Activated CD4-positive, alpha-beta T cell treated with anti-CD3 and anti-CD28 coated beads for 36 hours (primary cell): Measurements from ENCODE around the gene CTRL. TPM values are rescaled to one million over a fixed set of nuclear protein-coding genes. Genes with fewer than 3 reads are reported as not detected.

ENCODE experiments used
- ATAC-seq: fragments of 200-7000 bp; cut with Tn5 transposase; one replicate; pipeline ENCODE4 v1.10.0; 2021; ENCODE audit warnings: mild to moderate bottlenecking, moderate library complexity
- CTCF ChIA-PET: fragments of 350-600 bp; sonication (Branson Sonifier 250); formaldehyde crosslinking; loops from one replicate; lab custom pipeline; 2021; ENCODE audit warnings: antibody characterized with exemption; lab: Charles Lee
- POLR2A ChIA-PET: fragments of 350-600 bp; sonication (Branson Sonifier 250); formaldehyde crosslinking; loops from one replicate; lab custom pipeline; 2021; ENCODE audit warnings: antibody characterized with exemption, inconsistent platforms; lab: Charles Lee
- DNase-seq: peaks from one replicate; pipeline ENCODE4 v3.0.0-alpha.2; 2020
- H3K27ac Mint-ChIP-seq: one replicate; pipeline ENCODE4 v1.8.0; 2021; ENCODE audit warnings: mixed read lengths
- H3K27me3 Mint-ChIP-seq: one replicate; pipeline ENCODE4 v1.8.0; 2021; ENCODE audit warnings: mixed read lengths
- H3K36me3 Mint-ChIP-seq: one replicate; pipeline ENCODE4 v1.8.0; 2021; ENCODE audit warnings: low read depth, mixed read lengths
- H3K4me1 Mint-ChIP-seq: one replicate; pipeline ENCODE4 v1.8.0; 2021; ENCODE audit warnings: mixed read lengths
- H3K4me3 Mint-ChIP-seq: one replicate; pipeline ENCODE4 v1.8.0; 2021; ENCODE audit warnings: mild to moderate bottlenecking, moderate library complexity, mixed read lengths
- H3K9me3 Mint-ChIP-seq: one replicate; pipeline ENCODE4 v1.8.0; 2021; ENCODE audit warnings: low read depth, mixed read lengths
- intact Hi-C, 2 experiments: fragments of 100-400 bp; cut with DNase I in 1 of 2; cut with micrococcal nuclease in 1 of 2; formaldehyde crosslinking; loops; one replicate each; pipeline versions ENCODE4 v1.14.2 to v1.15.1; 2022 to 2024; cut with DNase I, micrococcal nuclease
- total RNA-seq, 2 experiments: library from RNA; stranded (reverse); gene quantifications; one replicate each; pipeline ENCODE4 v1.2.3, GENCODE V29; 2021

The CTRL gene
- total RNA-seq, 2 experiments from 2014 or later: 2.5 to 3.5 TPM

DNA sequence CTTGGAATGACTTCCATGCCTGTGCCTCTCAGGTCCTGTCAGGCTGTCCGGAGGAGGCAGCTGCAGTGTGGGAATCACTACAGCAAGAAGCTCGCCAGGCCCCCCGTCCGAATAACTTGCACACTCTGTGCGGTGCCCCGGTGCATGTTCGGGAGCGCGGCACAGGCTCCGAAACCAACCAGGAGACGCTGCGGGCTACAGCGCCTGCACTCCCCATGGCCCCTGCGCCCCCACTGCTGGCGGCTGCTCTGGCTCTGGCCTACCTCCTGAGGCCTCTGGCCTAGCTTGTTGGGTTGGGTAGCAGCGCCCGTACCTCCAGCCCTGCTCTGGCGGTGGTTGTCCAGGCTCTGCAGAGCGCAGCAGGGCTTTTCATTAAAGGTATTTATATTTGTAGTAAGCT lies 45.7 kb downstream of the CTRL start:
- Mint-ChIP-seq H3K9me3 (no peaks in the 10 kb centered on the region), H3K36me3 (peaks cover 15% of the 10 kb centered on the region), H3K27ac (no peak overlapping the region), H3K27me3 (no peaks in the 10 kb centered on the region), H3K4me1 (no peaks in the 10 kb centered on the region), H3K4me3 (no peak overlapping the region)
- intact Hi-C loops: no loop called here
- CTCF ChIA-PET: interaction anchor here (0.6 to 3.6 kb wide), 10 partner anchors 8 to 155 kb away, joined by 3 to 21 read pairs (median 4); partner anchors contain the start of gene CTRL
- DNase-seq (no peak), ATAC-seq (no peak)
- POLR2A ChIA-PET: no interaction called here

GRCh38 chr16:67885545-67885944 lies 46.1 kb downstream of the CTRL start:
- DNase-seq (no peak), ATAC-seq (no peak)
- no peaks in the 10 kb centered on the region for H3K4me1 Mint-ChIP-seq
- H3K4me3 Mint-ChIP-seq: no peak overlapping the region
- no peak overlapping the region for H3K27ac Mint-ChIP-seq
- ChIA-PET CTCF (interaction anchor here (0.8 to 3.6 kb wide), 7 partner anchors 8 to 156 kb away, joined by 3 to 21 read pairs (median 4); partner anchors contain the start of gene CTRL), POLR2A (no interaction called here)
- H3K36me3 Mint-ChIP-seq: peaks cover 15% of the 10 kb centered on the region
- intact Hi-C loops: no loop called here
- H3K9me3 Mint-ChIP-seq: no peaks in the 10 kb centered on the region
- no peaks in the 10 kb centered on the region for H3K27me3 Mint-ChIP-seq

- POLR2A ChIA-PET: interaction anchor here (1.0 kb wide), 1 partner anchor 32 kb away, joined by 3 read pairs; no protein-coding TSS in a partner anchor
- peaks cover 20% of the 10 kb centered on the region for H3K36me3 Mint-ChIP-seq
Observed at GRCh38 chr16:67884684-67885083, 47.0 kb downstream of the CTRL start, which contains the start of gene NRN1L. NRN1L (plus strand) TSS chr16:67884885; CDS start chr16:67884904, 19 bp downstream.

DNA sequence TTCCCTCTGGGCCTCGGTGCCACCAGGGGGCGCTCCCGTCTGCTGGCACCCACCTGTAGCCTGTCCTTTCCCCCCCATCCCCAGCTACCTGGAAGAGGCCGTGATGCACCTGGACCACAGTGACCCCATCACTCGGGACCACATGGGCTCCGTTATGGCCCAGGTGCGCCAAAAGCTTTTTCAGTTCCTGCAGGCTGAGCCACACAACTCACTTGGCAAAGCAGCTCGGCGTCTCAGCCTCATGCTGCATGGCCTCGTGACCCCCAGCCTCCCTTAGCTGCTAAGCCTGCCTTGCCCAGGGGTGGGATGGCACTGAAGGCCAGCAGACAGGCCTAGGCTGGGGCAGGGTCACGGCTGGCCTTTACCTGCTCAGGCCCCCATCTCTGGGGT lies 47.8 kb downstream of the CTRL start:
- Mint-ChIP-seq H3K27me3 (no peaks in the 10 kb centered on the region), H3K4me3 (no peak overlapping the region), H3K36me3 (peaks cover 25% of the 10 kb centered on the region), H3K4me1 (no peaks in the 10 kb centered on the region), H3K27ac (no peak overlapping the region), H3K9me3 (no peaks in the 10 kb centered on the region)
- DNase-seq (peak; percentile 85), ATAC-seq (peak; percentile 92)
- intact Hi-C loops: loop anchor here (1.0 to 2.0 kb wide), 3 partner anchors 44 to 157 kb away; no protein-coding TSS in a partner anchor
- ChIA-PET POLR2A (interaction anchor here (0.5 to 1.0 kb wide), 3 partner anchors 13 to 217 kb away, joined by 3 read pairs; no protein-coding TSS in a partner anchor), CTCF (interaction anchor here (0.5 to 3.6 kb wide), 35 partner anchors 8 to 502 kb away, joined by 3 to 21 read pairs (median 4); partner anchors contain the start of genes CTRL, DPEP2, EDC4 and NFATC3)

More at GRCh38 chr16:67884684-67885083, 47.0 kb downstream of the CTRL start, which contains the start of gene NRN1L:
- Mint-ChIP-seq H3K4me3 (no peak within 1 kb of the TSS), H3K27me3 (no peaks in the 10 kb centered on the region), H3K9me3 (no peaks in the 10 kb centered on the region), H3K4me1 (no peaks in the 10 kb centered on the region), H3K27ac (no peak within 1 kb of the TSS)
- ATAC-seq (no peak), DNase-seq (no peak)
- intact Hi-C loops: no loop called here
- CTCF ChIA-PET: interaction anchor here (1.0 to 3.6 kb wide), 11 partner anchors 10 to 200 kb away, joined by 3 to 21 read pairs (median 14); partner anchors contain the start of genes CTRL, NFATC3 and PSMB10

GRCh38 chr16:67883146-67883871 lies 48.4 kb downstream of the CTRL start:
- no peak overlapping the region for H3K27ac Mint-ChIP-seq
- no peak for ATAC-seq
- H3K4me1 Mint-ChIP-seq: no peaks in the 10 kb centered on the region
- ChIA-PET POLR2A (interaction anchor here (0.5 to 0.7 kb wide), 2 partner anchors 14 to 216 kb away, joined by 3 read pairs; no protein-coding TSS in a partner anchor), CTCF (interaction anchor here (0.5 to 3.6 kb wide), 35 partner anchors 9 to 501 kb away, joined by 3 to 21 read pairs (median 4); partner anchors contain the start of genes CTRL, DPEP2, EDC4 and NFATC3)
- H3K4me3 Mint-ChIP-seq: no peak overlapping the region
- H3K36me3 Mint-ChIP-seq: peaks cover 29% of the 10 kb centered on the region
- H3K27me3 Mint-ChIP-seq: no peaks in the 10 kb centered on the region
- no peaks in the 10 kb centered on the region for H3K9me3 Mint-ChIP-seq
- intact Hi-C loops: loop anchor here (1.0 to 2.0 kb wide), 3 partner anchors 45 to 157 kb away; no protein-coding TSS in a partner anchor
- no peak for DNase-seq

DNA sequence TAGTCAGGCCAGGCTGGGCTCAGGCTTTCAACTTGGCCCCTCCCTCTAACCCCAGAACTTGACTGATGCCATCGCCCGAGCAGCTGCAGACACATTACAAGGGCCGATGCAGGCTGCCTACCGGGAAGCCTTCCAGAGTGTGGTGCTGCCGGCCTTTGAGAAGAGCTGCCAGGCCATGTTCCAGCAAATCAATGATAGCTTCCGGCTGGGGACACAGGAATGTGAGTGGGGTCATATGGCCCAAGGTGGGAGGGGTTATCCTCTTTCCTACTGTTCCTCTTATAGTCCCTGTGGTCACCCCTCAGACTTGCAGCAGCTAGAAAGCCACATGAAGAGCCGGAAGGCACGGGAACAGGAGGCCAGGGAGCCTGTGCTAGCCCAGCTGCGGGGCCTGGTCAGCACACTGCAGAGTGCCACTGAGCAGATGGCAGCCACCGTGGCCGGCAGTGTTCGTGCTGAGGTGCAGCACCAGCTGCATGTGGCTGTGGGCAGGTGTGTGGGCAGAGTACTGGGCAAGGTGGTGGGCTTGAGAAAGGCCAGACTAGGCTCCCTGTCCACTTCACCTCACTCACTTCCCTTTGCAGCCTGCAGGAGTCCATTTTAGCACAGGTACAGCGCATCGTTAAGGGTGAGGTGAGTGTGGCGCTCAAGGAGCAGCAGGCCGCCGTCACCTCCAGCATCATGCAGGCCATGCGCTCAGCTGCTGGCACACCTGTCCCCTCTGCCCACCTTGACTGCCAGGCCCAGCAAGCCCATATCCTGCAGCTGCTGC lies 49.1 kb downstream of the CTRL start:
- H3K4me3 Mint-ChIP-seq: no peak overlapping the region
- ChIA-PET POLR2A (interaction anchor here (0.9 kb wide), 1 partner anchor 10 kb away, joined by 4 read pairs; the partner anchor contains the start of gene PSKH1), CTCF (interaction anchor here (0.8 to 3.6 kb wide), 18 partner anchors 8 to 500 kb away, joined by 3 to 21 read pairs (median 6); partner anchors contain the start of genes CTRL, EDC4, PSKH1 and PSMB10)
- DNase-seq (no peak), ATAC-seq (no peak)
- no peaks in the 10 kb centered on the region for H3K27me3 Mint-ChIP-seq
- H3K27ac Mint-ChIP-seq: no peak overlapping the region
- no peaks in the 10 kb centered on the region for H3K9me3 Mint-ChIP-seq
- no peaks in the 10 kb centered on the region for H3K4me1 Mint-ChIP-seq
- intact Hi-C loops: loop anchor here (1.0 to 2.0 kb wide), 3 partner anchors 46 to 158 kb away; no protein-coding TSS in a partner anchor
- peaks cover 29% of the 10 kb centered on the region for H3K36me3 Mint-ChIP-seq

DNA sequence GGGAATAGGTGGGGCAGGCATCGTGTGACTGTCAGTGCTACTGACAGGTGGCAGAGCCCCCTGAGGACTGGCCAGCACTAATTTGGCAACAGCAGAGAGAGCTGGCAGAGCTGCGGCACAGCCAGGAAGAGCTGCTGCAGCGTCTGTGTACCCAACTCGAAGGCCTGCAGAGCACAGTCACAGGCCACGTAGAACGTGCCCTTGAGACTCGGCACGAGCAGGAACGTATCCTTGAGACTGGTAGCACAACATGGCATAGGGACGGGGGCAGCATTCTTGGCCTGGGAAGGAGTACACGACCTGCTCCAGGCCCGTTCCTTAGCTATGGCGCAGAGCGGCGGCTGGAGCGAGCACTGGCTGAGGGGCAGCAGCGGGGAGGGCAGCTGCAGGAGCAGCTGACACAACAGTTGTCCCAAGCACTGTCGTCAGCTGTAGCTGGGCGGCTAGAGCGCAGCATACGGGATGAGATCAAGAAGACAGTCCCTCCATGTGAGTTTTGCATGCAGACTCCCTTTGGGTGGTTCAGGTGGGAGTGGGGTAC lies 50.0 kb downstream of the CTRL start:
- POLR2A ChIA-PET: interaction anchor here (0.9 kb wide), 1 partner anchor 11 kb away, joined by 4 read pairs; the partner anchor contains the start of gene PSKH1
- intact Hi-C loops: loop anchor here in 1 of 2 experiments (2.0 kb wide), 1 partner anchor 159 kb away; no protein-coding TSS in a partner anchor
- CTCF ChIA-PET: interaction anchor here (0.6 to 3.2 kb wide), 7 partner anchors 8 to 334 kb away, joined by 3 to 17 read pairs (median 5); partner anchors contain the start of gene EDC4
- Mint-ChIP-seq H3K4me3 (no peak overlapping the region), H3K27ac (no peak overlapping the region), H3K4me1 (no peaks in the 10 kb centered on the region), H3K36me3 (peaks cover 36% of the 10 kb centered on the region), H3K27me3 (no peaks in the 10 kb centered on the region), H3K9me3 (no peaks in the 10 kb centered on the region)
- no peak for ATAC-seq
- DNase-seq: no peak

DNA sequence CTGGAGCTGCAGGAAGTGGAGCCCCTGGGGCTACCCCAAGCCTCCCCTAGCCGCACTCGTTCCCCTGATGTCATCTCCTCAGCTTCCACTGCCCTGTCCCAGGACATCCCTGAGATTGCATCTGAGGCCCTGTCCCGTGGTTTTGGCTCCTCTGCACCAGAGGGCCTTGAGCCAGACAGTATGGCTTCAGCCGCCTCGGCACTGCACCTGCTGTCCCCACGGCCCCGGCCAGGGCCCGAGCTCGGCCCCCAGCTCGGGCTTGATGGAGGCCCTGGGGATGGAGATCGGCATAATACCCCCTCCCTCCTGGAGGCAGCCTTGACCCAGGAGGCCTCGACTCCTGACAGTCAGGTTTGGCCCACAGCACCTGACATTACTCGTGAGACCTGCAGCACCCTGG lies 51.1 kb downstream of the CTRL start:
- intact Hi-C loops: no loop called here
- CTCF ChIA-PET: interaction anchor here (0.5 to 1.0 kb wide), 3 partner anchors 11 to 171 kb away, joined by 3 to 4 read pairs (median 3); no protein-coding TSS in a partner anchor
- Mint-ChIP-seq H3K36me3 (peaks cover 37% of the 10 kb centered on the region), H3K4me1 (peaks cover 6% of the 10 kb centered on the region), H3K4me3 (no peak overlapping the region), H3K27me3 (no peaks in the 10 kb centered on the region), H3K27ac (no peak overlapping the region), H3K9me3 (no peaks in the 10 kb centered on the region)
- ATAC-seq: no peak
- POLR2A ChIA-PET: no interaction called here
- DNase-seq: no peak

DNA sequence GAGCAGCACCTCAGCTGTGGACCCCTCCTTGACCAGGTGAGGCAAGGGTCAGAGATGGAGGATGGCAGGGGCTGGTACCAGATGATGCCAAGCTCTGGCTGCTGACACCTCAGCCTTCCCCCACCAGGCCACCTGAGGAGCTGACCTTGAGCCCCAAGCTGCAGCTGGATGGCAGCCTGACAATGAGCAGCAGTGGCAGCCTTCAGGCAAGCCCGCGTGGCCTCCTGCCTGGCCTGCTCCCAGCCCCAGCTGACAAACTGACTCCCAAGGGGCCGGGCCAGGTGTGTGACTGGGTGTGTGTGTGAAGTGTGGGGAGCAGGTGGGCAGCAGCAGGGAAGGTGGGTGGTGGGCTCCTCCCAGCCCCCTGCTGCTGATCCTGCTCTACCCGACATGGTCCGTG lies 51.7 kb downstream of the CTRL start:
- DNase-seq: no peak
- H3K36me3 Mint-ChIP-seq: peaks cover 35% of the 10 kb centered on the region
- ATAC-seq: no peak
- no peaks in the 10 kb centered on the region for H3K27me3 Mint-ChIP-seq
- intact Hi-C loops: no loop called here
- no peaks in the 10 kb centered on the region for H3K9me3 Mint-ChIP-seq
- POLR2A ChIA-PET: interaction anchor here (0.7 kb wide), 1 partner anchor 16 kb away, joined by 3 read pairs; no protein-coding TSS in a partner anchor
- CTCF ChIA-PET: interaction anchor here (0.5 to 0.8 kb wide), 2 partner anchors 12 to 171 kb away, joined by 3 read pairs; no protein-coding TSS in a partner anchor
- no peak overlapping the region for H3K4me3 Mint-ChIP-seq
- H3K4me1 Mint-ChIP-seq: peaks cover 12% of the 10 kb centered on the region
- no peak overlapping the region for H3K27ac Mint-ChIP-seq
